Measurements from ENCODE around the gene MRPL1. TPM values are rescaled to one million over a fixed set of nuclear protein-coding genes. Genes with fewer than 3 reads are reported as not detected.
A peak's percentile ranks its signal among the peaks of the same experiment; 100 is the strongest.
"Not testable (repeated sequence)": the region's sequence is repeated elsewhere in the genome, so short reads cannot be mapped to it uniquely, and the experiment has no call there.

The MRPL1 gene
- total RNA-seq, 1 experiment from 2014 or later: 39.4 TPM

DNA sequence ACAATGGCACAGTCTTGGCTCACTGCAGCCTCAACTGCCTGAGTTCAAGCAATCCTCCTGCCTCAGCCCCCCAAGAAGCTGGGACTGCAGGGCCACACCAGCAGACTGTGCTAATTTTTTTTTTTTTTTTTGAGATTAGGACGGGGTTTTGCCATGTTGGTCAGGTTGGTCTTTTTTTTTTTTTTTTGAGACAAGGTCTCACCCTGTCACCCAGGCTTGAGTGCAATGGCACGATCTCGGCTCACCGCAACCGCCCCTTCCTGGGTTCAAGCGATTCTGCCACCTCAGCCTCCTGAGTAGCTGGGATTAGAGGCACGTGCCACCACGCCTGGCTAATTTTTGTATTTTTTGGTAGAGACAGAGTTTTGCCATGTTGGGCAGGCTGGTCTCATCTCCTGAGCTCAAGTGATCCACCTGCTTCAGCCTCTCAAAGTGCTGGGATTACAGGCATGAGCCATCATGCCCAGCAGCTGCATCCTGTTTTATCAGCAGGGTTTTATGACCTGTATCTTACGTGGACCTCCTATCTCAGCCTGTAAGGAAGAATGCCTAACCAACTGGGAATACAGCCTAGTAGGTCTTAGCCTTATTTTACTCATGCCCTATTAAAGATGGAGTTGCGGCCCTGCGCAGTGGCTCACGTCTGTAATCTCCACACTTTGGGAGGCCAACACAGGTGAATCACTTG lies 13.2 kb upstream of the MRPL1 start:
- peak; percentile 82 for DNase-seq (ENCODE audit: low read depth)

DNA sequence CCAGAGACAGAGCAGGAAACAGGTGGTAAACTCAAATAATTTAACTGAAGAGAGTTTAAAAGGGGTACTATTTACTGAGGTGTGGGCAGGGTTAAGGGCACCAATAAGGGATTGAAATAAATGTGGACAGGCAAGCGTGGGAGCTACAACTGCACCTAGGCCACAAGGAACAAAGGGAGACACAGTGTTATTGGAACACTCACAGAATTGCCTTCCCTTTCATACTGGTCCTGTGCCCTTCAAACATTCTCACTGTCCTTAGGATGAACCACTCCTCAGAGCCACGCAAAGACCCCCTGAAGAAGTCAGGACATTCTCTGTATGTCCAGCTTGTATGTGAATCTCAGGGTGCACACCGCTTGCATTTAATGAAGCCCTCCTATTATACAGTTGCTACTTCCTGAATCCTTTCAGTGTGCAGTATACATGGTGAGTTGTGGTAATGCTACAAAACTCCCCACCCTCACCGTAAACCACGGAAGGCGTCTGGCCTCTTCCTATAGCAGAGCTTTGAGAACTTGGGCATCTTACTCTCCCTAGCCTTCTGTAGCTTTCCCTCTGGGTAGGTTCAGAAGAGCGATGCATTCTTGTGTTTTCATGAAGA lies 9.6 kb upstream of the MRPL1 start:
- no peak for DNase-seq (ENCODE audit: low read depth)

DNA sequence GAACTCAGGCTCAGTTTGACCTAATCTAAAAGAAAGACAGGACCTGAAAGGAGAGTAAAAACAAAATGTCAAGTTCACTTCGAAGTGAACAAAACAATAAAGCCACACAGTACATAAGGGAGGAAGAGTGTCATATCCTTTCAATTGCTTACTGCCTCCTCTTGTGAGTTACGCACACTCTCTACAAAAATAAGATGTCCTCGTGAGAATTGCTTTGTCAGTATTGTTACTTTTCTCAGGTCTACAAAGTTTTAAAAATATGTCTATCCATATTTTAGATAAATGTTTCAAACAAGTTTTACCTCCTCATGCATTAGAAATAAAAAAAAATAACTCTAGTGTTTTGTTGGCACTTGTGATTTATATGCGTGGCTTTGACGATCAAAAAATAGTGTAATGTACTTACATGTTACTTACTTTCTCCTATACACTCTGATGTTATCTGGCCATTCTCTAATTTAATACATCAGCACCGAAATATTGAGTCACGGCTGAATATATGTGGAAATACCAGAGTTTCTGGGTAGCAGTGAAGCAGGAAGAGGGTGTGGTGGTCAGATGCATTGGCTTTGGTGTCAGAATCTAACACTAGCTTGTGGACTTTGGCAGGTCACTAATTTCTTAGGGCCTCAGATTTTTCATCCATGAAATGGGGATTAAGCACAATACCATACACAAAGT lies 8.1 kb upstream of the MRPL1 start:
- DNase-seq (ENCODE audit: low read depth): no peak

DNA sequence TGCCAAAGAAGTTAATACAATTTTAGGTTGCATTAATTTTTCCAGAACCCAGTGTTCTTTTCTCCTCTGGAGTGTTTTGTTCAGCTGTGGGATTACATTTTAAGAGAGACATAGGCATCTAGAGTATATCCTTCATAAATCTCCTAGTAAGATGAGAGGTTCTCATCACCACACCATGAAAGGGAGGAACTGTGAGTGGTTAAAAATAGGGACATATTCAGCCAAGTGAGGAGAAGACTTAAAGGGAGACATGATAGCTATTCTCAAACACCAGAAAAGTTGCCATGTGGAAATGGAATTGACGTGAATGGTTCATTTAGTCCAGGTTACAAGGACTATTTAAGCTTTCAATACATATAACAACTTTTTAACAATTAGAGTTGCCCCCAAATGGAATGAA lies 6.5 kb upstream of the MRPL1 start:
- no peak for DNase-seq (ENCODE audit: low read depth)

DNA sequence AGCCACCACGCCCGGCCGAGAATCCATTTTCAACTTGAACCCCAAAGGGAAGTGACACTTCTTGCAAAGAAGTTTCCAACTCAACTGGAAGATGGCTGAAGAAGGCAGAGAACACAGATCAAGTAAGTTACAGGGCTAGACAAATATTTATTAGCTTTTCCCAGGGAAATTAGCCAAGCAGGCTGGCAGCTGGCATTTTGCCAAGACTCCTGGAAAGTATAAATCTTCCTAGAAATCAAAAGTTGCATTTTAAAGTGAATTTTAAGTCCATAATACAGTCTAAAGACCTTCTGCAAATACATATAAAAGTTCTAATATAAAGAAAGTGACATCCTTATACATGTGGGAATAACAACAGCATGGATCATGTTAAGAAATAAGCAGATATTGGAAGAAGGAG lies 3.4 kb upstream of the MRPL1 start:
- DNase-seq (ENCODE audit: low read depth): no peak

DNA sequence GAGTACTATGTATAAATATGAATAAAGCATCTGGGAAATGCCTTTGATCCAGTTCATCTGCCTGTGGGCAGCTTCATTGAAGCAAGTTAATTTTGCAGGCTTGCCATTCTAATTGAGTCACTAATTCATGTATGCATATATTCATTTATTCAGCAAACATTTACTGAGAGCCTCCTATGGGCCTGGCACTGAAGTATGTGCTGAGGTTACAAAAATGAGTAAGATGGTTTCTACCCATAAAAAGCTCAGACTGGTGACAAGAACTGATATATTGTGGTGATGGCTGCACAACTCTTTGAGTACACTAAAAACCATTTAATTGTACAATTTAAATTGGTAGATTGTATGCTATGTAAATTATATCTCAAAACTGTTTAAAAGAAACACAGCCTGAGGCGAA lies 1.1 kb upstream of the MRPL1 start:
- DNase-seq (ENCODE audit: low read depth): peak; percentile 27

DNA sequence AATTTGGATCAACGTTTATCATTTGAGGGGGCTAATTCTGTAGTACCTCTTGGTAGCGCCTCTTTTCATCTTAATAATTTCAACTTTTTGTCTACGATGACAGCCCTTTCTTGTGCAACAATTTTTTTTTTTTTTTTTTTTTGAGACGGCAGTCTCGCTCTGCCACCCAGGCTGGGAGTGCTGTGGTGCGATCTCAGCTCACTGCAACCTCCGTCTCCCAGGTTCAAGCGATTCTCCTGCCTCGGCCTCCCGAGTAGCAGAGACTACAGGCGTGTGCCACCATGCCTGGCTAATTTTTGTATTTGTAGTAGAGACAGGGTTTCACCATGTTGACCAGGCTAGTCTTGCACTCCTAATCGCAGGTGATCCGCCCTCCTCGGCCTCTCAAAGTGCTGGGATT lies 711 bp downstream of the MRPL1 start:
- DNase-seq (ENCODE audit: low read depth): not testable (repeated sequence)

DNA sequence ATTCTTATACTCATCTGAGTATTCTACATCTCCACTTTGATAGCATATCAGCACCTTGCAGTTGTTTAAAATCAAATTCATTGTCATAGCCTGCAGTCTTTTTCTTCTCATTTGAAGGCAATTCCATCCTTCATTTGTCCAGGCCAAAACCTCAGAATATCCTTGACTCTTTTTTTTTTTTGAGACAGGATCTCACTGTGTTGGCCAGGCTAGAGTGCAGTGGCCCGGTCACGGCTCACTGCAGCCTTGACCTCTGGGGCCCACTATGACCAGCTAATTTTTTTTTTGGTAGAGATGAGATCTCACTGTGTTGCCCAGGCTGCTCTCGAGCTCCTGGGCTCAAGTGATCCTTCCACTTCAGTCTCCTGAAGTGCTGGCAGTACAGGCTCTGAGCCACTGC lies 2.6 kb downstream of the MRPL1 start:
- DNase-seq (ENCODE audit: low read depth): no peak

DNA sequence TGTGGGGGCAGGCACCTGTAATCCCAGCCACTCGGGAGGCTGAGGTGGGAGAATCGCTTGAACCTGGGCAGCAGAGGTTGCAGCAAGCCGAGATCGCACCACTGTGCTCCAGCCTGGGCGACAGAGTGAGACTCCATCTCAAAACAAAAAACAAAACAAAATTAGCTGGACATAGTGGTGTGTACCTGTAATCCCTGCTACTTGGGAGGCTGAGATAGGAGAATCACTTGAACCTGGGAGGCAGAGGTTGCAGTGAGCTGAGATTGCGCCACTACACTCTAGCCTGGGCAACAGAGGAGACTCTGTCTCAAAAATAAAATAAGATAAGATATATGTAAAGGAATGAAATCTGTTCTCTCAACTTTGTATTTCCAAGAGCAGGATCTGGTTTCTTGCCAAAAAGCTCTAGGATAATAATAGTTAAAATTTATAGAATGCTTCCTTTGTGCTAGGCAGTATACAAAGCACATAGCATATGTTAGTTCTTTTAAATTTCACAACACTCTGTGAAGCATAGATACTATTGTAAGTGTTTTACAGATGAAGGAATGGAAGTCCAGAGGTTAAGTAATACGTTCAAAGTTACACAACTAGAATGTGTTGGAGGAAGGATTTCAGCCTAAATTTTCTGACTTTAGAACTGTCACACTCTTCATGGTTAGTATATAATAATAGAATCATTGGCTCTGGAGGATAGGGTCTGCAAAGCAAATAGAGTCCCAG lies 10.3 kb downstream of the MRPL1 start:
- DNase-seq (ENCODE audit: low read depth): no peak

DNA sequence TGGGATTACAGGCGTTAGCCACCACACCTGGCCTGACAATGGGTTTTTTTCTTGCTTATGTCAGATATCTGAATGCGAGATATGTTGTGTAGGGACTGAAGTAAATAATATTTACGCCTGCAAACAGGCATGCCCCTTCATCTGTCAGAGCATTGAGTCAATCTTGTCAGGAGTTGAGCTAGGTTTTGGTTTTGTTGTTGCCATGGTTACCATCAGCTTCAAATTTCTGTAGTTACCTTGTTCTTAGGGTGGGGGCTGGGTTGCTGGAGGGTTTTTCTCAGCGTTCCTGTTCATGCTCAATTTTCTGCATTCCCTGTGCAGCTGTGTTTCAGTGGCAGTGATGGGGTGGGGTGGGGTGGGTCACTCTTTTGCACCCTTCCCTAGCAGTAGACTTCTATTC lies 14.5 kb downstream of the MRPL1 start:
- no peak for DNase-seq (ENCODE audit: low read depth)

DNA sequence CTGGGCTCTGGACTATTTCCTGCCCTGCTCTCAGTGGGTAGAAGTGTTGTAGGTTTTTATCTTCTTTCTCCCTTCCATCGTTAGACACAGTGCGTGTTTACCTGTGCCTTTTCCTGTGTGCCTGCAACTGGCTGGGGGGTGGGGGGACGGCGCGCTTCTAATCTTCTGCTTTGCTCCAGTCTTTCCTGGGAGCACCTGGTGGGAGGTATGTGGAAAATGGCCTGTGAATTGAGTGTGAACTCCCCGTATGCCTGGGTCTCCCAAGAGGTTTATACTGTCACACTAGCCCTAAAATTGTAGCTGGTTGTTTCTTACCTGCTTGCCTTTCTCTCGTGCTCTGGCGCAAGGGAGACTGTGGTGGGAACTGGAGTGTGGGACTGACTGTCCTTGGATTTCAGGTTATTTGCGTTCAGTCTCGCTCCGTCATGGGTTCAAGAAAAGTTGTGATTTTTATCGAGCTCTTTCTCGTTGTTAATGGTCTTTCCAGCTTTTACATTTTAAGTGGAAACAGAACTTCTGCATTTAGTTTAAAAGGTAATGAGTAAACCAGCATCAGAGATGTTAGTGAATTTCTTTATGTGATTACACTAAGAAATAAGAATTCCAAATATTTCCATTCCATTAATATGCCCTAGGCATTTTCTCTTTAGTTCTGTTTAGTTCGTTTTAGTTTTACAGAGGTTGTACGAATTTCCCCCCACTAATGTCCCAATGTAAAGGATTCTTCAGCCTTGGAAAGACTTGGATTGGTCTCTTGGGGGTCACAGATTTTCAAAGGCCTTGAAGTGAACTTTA lies 15.3 kb downstream of the MRPL1 start:
- DNase-seq (ENCODE audit: low read depth): no peak

DNA sequence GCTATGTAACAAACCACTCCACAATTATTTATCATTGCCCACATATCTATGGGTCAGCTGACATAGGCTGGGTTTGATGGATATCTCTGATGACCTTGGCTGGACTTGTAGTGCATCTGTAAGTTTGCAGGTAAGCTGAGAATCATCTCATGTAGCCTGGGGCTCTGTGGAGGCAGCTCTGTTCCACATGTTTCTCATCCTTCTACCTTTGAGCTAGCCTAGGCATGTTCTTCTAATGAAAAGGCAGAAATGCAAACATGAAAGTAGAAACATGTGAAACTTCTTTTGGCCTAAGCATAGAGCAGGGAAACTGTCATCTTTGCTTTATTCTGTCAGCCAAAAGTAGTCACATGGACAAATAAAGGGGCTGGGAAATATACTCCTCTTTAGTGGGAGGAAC lies 18.2 kb downstream of the MRPL1 start:
- no peak for DNase-seq (ENCODE audit: low read depth)

DNA sequence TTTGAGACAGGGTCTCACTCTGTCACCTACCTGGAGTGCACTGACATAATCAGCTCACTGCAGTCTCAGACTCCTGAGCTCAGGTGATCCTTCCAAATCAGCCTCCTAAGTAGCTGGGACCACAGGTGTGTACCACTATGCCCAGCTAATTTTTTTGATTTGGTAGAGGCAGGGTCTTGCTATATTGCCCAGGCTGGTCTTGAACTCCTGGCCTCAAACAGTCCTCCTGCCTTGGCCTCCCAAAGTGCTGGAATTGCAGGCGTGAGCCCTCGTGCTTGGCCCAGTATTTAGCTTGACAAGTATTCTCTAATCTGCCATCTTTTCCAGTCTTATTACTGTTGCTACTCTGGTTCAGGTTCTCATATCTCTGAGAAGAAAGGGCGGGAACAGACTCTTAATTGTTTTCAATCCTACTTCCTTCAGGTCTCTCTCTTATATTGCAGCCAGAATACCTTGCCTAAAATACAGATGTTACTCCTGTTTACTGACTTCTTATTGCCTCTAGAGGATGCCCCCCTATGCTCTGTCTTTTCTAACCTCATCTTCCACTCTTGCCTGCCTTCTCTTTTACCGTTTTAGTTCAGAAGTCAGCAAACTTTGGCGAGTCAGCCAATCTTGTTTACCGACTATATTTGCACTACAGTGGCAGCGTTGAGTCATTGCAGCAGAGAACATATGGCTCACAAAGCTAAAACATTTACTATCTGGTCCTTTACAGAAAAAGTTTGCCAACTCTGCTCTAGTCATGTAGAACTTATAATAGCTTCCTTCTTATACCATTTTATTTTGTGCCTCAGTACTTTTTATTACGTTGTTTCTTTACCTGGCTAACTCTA lies 19.0 kb downstream of the MRPL1 start:
- peak; percentile 52 for DNase-seq (ENCODE audit: low read depth)

DNA sequence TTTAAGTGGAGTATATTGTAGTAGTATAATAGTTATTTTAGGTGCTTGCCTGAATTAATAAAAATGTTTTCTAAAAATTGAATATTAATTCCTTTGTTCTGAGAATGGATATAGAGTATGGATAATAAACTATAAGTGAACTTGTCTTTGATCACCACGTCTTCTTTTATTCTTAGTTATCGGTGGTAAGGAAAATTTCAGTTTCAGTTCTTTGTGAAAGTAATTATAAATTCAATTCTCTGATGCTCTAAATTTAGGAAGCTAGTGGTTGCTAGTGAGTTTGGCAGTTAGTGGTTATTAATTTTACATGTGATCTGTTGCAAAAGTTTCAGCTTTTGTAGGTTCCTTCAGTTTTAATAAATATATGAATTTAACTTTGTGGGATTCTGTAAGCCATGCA lies 30.8 kb downstream of the MRPL1 start:
- DNase-seq (ENCODE audit: low read depth): no peak

DNA sequence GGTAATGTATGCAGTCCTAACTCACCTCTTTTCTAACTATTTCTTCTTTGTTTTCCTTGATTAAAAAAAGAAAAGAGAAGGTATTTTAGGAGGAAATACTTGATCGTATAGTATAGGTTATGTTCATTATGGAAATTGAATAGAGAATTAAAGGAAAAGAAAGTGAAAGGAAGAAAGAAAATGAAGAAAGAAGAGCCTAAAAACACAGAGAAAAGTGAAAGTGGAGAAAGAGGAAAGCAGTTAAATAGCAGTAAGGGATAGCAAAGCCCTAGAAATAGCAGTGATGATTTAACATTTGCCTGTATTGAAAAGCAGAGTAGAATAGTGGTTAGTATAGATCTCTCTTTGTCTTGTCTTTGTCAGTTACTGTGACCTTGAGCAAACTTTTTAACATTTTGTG lies 37.0 kb downstream of the MRPL1 start:
- DNase-seq (ENCODE audit: low read depth): no peak

DNA sequence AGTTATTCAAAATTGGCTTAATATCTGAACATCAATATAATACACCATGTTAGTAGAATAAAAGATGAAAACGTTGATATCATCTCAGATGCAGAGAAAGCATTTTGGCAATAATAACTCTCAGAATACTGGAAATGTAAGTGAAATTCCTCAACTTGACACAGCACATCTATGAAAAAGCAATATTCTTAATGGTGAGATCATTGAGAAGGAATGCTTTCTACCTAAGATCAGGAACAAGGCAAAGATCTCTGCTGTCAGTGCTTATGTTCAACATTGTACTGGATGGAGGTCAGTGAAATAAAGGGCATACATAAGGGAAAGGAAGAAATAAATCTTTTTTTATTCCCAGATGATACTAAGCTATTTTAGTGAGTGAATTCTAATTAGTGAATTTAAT lies 40.6 kb downstream of the MRPL1 start:
- no peak for DNase-seq (ENCODE audit: low read depth)

DNA sequence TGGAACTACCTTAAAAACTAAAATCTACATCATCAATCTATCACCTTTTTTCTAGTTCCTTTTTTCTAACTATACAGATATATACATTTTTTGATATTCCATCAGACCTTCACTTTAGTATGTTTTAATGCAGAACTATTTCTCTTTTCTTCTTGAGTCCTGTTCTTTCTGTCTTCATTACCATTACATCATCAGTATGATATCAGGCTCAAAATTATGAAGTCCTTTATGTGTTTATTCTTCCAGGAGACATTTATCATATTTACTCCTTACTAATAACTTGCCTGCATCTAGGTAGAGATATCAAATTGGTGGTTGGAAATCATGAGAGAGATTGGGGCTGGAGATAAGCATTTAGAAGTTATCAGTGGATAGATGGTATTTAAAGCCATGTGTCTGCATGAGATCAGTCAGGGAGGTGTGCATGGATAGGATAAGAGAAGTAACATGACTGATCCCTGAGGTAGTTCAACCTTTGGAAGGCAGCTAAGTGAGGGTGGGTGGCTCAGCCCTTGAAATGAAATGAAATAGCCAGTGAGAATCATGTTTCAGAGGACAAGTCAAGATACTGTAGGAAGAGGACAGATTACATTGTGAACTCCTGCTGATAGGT lies 43.1 kb downstream of the MRPL1 start:
- no peak for DNase-seq (ENCODE audit: low read depth)

DNA sequence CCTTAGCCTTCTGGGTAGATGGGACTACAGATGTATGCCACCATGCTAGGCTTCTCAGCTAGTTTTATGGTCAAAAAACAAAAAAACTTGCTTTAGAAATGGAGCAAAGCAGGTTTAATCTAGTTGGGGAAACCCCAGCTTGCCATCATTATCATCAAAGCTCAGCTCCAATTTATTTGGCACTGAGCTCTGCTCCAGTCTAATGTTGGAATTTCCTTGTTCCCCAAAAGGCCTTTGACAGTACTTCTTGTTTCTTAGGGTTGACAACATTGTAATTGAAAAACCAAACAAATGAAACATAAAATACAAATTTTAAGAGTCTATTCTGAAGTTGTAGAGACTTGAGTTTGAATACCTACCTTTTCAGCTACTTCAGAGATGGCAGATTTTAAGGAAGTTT lies 48.0 kb downstream of the MRPL1 start:
- no peak for DNase-seq (ENCODE audit: low read depth)

DNA sequence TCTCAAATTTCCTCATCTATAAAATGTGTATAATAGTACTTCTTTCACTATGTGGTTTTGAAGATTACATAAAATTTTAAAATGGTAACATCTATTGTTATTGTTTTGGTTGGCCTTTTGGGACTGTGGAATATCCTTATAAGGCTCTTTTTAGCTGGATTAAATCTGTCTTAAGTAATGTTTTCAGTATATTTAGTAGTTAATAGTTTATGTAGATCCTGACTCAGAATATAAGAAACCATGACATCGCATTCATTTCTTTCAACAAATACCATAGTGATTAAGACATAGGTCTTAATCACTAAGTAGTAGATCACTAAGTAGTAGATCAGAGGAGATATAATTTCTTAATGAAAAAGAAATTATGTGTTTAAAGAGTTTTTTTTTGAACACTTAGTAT lies 48.5 kb downstream of the MRPL1 start:
- no peak for DNase-seq (ENCODE audit: low read depth)

DNA sequence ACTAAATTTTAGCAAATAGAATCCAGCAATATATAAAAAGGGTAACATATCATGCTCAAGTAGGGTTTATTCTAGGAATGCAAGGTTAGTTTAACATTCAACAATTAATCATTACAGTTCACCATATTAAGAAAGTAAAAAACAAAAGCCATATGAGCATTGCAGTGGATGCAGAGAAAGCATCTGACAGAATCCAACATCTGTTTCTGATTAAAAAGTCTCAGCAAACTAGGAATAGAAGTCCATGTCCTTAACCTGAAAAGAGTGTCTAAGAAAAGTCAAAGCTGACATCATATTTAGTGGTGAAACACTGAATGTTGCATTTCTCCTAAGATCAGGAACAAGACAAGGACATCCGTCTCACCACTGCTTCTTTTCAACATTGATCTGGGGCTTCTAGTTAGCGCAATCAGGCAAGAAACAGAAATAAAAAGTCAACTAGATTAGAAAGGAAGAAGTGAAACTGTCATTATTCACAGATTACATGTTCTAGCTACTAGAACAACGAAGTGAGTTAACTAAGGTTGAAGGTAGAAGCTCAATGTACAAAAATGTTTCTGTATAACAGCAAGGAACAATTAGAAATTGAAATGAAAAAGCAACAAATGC lies 49.3 kb downstream of the MRPL1 start:
- DNase-seq (ENCODE audit: low read depth): no peak

All from LHCN-M2 (cell line).